ENCODE results near the gene NCS1. TPM values are rescaled to one million over a fixed set of nuclear protein-coding genes. Genes with fewer than 3 reads are reported as not detected.

The NCS1 gene
- total RNA-seq, 1 experiment from 2014 or later = not detected

DNA sequence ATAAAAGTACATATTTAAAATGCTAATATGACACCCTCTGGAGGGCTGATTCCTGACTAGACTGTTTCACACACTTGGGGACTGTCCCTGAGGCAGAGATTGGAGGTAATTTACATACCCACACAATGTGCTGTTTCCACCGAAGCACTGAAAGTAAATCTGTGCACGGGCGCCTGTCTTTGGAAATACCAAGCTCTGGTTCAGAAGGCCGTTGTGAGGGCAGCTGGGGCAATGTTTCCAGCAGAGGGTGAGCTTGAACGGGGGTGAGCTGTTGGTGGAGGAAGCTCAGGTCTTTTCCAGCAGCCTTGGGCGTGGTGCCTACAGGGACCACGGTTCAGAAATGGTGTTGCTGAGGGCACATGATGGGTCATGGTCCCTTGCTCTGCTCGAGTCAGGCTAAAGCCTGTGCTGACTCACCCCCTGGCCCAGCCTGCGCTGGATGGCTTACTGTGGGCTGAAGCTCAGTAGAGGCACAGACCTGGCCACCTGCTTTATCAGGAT, 67.6 kb downstream of the NCS1 start:
- Histone ChIP-seq H4K20me1 (ENCODE audit: insufficient read depth, low read depth, low read length) (no peaks in the 10 kb centered on the region), H3K79me2 (ENCODE audit: low read length) (no peaks in the 10 kb centered on the region), H3K27me3 (ENCODE audit: low read length) (no peaks in the 10 kb centered on the region), H3K4me3 (ENCODE audit: low read length) (no peak overlapping the region), H3K9me2 (replicated peaks; ENCODE audit: insufficient read depth, low read length) (no peaks in the 10 kb centered on the region), H2AFZ (ENCODE audit: low read length) (no peak overlapping the region), H3K36me3 (ENCODE audit: insufficient read depth, low read length) (no peaks in the 10 kb centered on the region), H3K9me3 (ENCODE audit: low read length) (no peaks in the 10 kb centered on the region), H3K9ac (ENCODE audit: low read length) (no peak overlapping the region), H3K4me1 (ENCODE audit: low read length) (peaks cover 15% of the 10 kb centered on the region), H3K4me2 (ENCODE audit: low read depth, low read length, poor library complexity, severe bottlenecking) (no peak overlapping the region), H3K27ac (ENCODE audit: low read length) (no peak overlapping the region)
- peak; percentile 46 for DNase-seq

GRCh38 chr9:130240410-130241197, 68.4 kb downstream of the NCS1 start:
- DNase-seq = peak; percentile 79
- Histone ChIP-seq H3K4me1 (ENCODE audit: low read length) (peaks cover 15% of the 10 kb centered on the region), H3K9ac (ENCODE audit: low read length) (no peak overlapping the region), H3K9me3 (ENCODE audit: low read length) (no peaks in the 10 kb centered on the region), H3K79me2 (ENCODE audit: low read length) (no peaks in the 10 kb centered on the region), H3K9me2 (replicated peaks; ENCODE audit: insufficient read depth, low read length) (no peaks in the 10 kb centered on the region), H3K27ac (ENCODE audit: low read length) (no peak overlapping the region), H3K27me3 (ENCODE audit: low read length) (no peaks in the 10 kb centered on the region), H2AFZ (ENCODE audit: low read length) (0 out of 2 replicates have a peak overlapping the region, but pooled peaks have one; percentile 69), H3K4me2 (ENCODE audit: low read depth, low read length, poor library complexity, severe bottlenecking) (no peak overlapping the region), H4K20me1 (ENCODE audit: insufficient read depth, low read depth, low read length) (no peaks in the 10 kb centered on the region), H3K4me3 (ENCODE audit: low read length) (no peak overlapping the region), H3K36me3 (ENCODE audit: insufficient read depth, low read length) (no peaks in the 10 kb centered on the region)

GRCh38 chr9:130241198-130241535, 69.0 kb downstream of the NCS1 start:
- DNase-seq = no peak
- H2AFZ ChIP-seq (ENCODE audit: low read length) = 0 out of 2 replicates have a peak overlapping the region, but pooled peaks have one; percentile 69
- no peaks in the 10 kb centered on the region for H3K9me2 ChIP-seq (replicated peaks; ENCODE audit: insufficient read depth, low read length)
- H3K9ac ChIP-seq (ENCODE audit: low read length) = no peak overlapping the region
- no peak overlapping the region for H3K4me3 ChIP-seq (ENCODE audit: low read length)
- no peak overlapping the region for H3K27ac ChIP-seq (ENCODE audit: low read length)
- H4K20me1 ChIP-seq (ENCODE audit: insufficient read depth, low read depth, low read length) = no peaks in the 10 kb centered on the region
- H3K9me3 ChIP-seq (ENCODE audit: low read length) = no peaks in the 10 kb centered on the region
- H3K4me1 ChIP-seq (ENCODE audit: low read length) = peaks cover 12% of the 10 kb centered on the region
- H3K36me3 ChIP-seq (ENCODE audit: insufficient read depth, low read length) = no peaks in the 10 kb centered on the region
- H3K79me2 ChIP-seq (ENCODE audit: low read length) = no peaks in the 10 kb centered on the region
- no peak overlapping the region for H3K4me2 ChIP-seq (ENCODE audit: low read depth, low read length, poor library complexity, severe bottlenecking)
- no peaks in the 10 kb centered on the region for H3K27me3 ChIP-seq (ENCODE audit: low read length)

DNA sequence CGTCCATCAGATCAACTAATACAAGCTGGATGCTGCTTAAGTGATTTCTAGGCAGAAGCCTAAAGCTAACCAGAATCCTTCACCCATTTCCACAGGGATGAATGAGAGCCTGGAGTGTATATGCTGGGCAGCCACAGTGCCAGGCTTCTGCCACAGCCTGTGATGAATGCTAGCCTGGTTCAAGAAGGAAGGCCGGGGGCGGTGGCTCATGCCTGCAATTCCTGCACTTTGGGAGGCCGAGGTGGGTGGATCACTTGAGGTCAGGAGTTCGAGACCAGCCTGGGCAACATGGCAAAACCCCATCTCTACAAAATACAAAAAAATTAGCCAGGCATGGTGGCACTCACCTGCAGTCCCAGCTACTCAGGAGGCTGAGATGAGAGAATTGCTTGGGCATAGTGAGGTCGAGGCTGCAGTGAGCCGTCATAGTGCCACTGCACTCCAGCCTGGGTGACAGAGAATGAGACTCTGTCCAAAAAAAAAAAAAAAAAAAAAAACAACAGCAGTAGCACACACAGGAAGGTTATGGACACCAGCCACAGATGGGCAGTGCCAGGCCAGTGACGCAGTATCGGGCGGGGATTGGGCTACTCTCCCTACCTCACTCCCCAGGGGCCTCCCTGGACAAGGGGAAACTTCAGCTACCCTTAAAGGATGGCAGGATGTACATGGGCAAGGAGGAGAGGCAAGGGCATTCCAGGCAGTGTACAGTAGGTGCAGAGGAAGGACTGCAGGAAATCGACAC, 70.2 kb downstream of the NCS1 start:
- no peaks in the 10 kb centered on the region for H3K27me3 ChIP-seq (ENCODE audit: low read length)
- H3K9me2 ChIP-seq (replicated peaks; ENCODE audit: insufficient read depth, low read length) = no peaks in the 10 kb centered on the region
- H3K4me3 ChIP-seq (ENCODE audit: low read length) = peak overlapping the region; percentile 51; the same call in 1 of the 2 replicates
- H3K9ac ChIP-seq (ENCODE audit: low read length) = peak overlapping the region; percentile 49
- peaks cover 12% of the 10 kb centered on the region for H3K4me1 ChIP-seq (ENCODE audit: low read length)
- no peak for DNase-seq
- H3K4me2 ChIP-seq (ENCODE audit: low read depth, low read length, poor library complexity, severe bottlenecking) = peak overlapping the region; percentile 60
- H4K20me1 ChIP-seq (ENCODE audit: insufficient read depth, low read depth, low read length) = no peaks in the 10 kb centered on the region
- H2AFZ ChIP-seq (ENCODE audit: low read length) = peak overlapping the region; percentile 79
- no peak overlapping the region for H3K27ac ChIP-seq (ENCODE audit: low read length)
- no peaks in the 10 kb centered on the region for H3K36me3 ChIP-seq (ENCODE audit: insufficient read depth, low read length)
- no peaks in the 10 kb centered on the region for H3K79me2 ChIP-seq (ENCODE audit: low read length)
- H3K9me3 ChIP-seq (ENCODE audit: low read length) = no peaks in the 10 kb centered on the region

DNA sequence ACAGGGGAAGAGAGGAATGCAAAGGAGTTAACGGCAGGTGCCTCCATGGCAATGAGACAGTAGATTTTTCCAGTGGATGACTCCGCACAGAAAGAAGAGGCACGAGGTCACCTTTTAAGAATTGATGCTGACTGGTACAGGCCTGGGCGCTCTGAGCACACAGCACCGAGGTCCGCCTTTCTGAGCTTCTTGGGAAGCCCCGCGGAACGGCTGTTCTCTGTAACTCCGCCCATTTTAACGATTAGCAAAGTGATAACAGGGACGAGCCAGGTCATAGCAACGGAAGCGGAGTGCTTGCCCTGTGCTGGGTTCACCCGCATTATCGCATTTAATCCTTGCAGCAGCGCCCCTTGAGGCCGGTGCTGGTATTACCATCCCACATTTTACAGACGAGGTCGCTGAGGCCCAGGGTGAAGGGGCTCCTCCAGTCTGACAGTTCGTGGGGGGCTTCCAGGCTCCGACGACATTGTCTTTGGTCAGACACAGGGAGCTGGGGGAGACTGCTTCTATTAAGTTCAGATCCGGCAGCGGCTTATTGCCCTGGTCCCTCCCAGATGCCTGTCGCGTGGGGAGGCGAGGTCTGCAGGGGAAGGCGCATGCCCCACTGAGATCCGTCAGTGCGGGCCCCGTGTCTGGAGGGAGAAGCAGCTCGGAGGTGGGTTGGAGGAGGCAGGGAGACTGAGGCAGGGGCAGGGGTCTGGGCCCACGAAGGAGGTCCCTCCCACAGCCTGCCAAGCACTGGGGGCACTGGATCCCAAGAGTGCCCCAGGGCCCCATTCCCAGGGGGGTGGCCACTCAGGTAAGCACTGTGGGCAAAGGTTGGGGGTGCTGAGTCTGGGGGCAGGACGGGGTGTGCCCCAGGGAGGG, 71.0 kb downstream of the NCS1 start:
- no peaks in the 10 kb centered on the region for H3K36me3 ChIP-seq (ENCODE audit: insufficient read depth, low read length)
- H3K4me3 ChIP-seq (ENCODE audit: low read length) = peak overlapping the region; percentile 51; the same call in 1 of the 2 replicates
- peak overlapping the region; percentile 49 for H3K9ac ChIP-seq (ENCODE audit: low read length)
- no peaks in the 10 kb centered on the region for H4K20me1 ChIP-seq (ENCODE audit: insufficient read depth, low read depth, low read length)
- H3K4me1 ChIP-seq (ENCODE audit: low read length) = peaks cover 12% of the 10 kb centered on the region
- DNase-seq = peak; percentile 92
- peak overlapping the region; percentile 60 for H3K4me2 ChIP-seq (ENCODE audit: low read depth, low read length, poor library complexity, severe bottlenecking)
- H3K27ac ChIP-seq (ENCODE audit: low read length) = no peak overlapping the region
- no peaks in the 10 kb centered on the region for H3K9me3 ChIP-seq (ENCODE audit: low read length)
- no peaks in the 10 kb centered on the region for H3K9me2 ChIP-seq (replicated peaks; ENCODE audit: insufficient read depth, low read length)
- H2AFZ ChIP-seq (ENCODE audit: low read length) = peak overlapping the region; percentile 79
- H3K27me3 ChIP-seq (ENCODE audit: low read length) = no peaks in the 10 kb centered on the region
- H3K79me2 ChIP-seq (ENCODE audit: low read length) = no peaks in the 10 kb centered on the region

DNA sequence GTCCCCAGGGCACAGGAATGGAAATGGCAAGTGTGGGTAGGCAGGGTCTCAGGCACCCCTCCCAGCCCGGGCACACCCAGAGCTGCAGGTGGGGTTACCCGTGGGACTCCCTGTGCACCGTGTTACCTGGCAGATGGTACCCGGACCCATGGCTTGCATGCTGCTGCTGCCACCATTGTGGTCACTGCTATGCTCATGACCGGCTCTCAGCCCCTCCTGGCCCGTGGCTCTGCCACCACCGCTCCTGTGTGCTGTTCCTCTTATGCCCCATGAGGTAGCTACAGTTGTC, 71.6 kb downstream of the NCS1 start:
- H3K9ac ChIP-seq (ENCODE audit: low read length) = no peak overlapping the region
- H4K20me1 ChIP-seq (ENCODE audit: insufficient read depth, low read depth, low read length) = no peaks in the 10 kb centered on the region
- no peaks in the 10 kb centered on the region for H3K9me3 ChIP-seq (ENCODE audit: low read length)
- no peaks in the 10 kb centered on the region for H3K27me3 ChIP-seq (ENCODE audit: low read length)
- peaks cover 12% of the 10 kb centered on the region for H3K4me1 ChIP-seq (ENCODE audit: low read length)
- no peak overlapping the region for H3K27ac ChIP-seq (ENCODE audit: low read length)
- H3K4me2 ChIP-seq (ENCODE audit: low read depth, low read length, poor library complexity, severe bottlenecking) = no peak overlapping the region
- no peak overlapping the region for H3K4me3 ChIP-seq (ENCODE audit: low read length)
- no peak for DNase-seq
- no peaks in the 10 kb centered on the region for H3K36me3 ChIP-seq (ENCODE audit: insufficient read depth, low read length)
- H3K79me2 ChIP-seq (ENCODE audit: low read length) = no peaks in the 10 kb centered on the region
- no peak overlapping the region for H2AFZ ChIP-seq (ENCODE audit: low read length)
- no peaks in the 10 kb centered on the region for H3K9me2 ChIP-seq (replicated peaks; ENCODE audit: insufficient read depth, low read length)

DNA sequence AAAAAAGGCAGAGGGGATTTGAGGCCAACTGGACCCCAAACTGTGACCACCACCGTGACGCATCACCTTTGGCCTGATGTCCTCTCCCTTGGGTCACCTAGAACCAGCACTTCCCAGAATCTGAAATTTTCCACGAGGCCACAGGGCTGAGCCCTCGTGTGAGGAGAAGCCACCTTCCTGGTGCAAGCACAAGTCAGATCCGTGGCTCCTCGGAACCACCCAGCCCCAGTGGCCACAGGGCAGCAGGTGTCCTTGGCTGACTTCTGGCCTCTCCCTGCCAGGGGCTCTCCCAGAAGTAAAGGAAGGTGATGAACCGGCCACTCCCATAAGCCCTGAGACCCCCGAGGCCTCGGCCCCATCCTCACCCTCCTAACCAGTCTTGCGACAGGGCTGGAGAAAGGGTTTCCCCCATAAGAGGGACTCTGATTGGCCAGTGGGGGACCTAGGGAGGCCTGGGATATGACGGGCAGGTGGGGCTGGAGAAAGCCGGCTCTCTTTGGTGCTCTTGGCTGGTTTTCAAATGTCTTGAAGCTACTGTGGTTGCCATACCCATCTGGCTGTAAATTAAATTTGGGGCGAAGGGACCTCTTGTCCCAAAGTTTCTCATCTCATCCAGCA, 72.5 kb downstream of the NCS1 start:
- Histone ChIP-seq H3K4me2 (ENCODE audit: low read depth, low read length, poor library complexity, severe bottlenecking) (no peak overlapping the region), H3K9ac (ENCODE audit: low read length) (no peak overlapping the region), H3K4me1 (ENCODE audit: low read length) (peaks cover 9% of the 10 kb centered on the region), H3K27ac (ENCODE audit: low read length) (no peak overlapping the region), H3K27me3 (ENCODE audit: low read length) (no peaks in the 10 kb centered on the region), H4K20me1 (ENCODE audit: insufficient read depth, low read depth, low read length) (no peaks in the 10 kb centered on the region), H2AFZ (ENCODE audit: low read length) (no peak overlapping the region), H3K36me3 (ENCODE audit: insufficient read depth, low read length) (no peaks in the 10 kb centered on the region), H3K9me3 (ENCODE audit: low read length) (no peaks in the 10 kb centered on the region), H3K79me2 (ENCODE audit: low read length) (no peaks in the 10 kb centered on the region), H3K9me2 (replicated peaks; ENCODE audit: insufficient read depth, low read length) (no peaks in the 10 kb centered on the region), H3K4me3 (ENCODE audit: low read length) (no peak overlapping the region)
- no peak for DNase-seq

Data from Karpas-422 (cell line).